Activated naive CD8-positive, alpha-beta T cell treated with anti-CD3 and anti-CD28 coated beads, Interleukin-2, amount 10 ng/mL, durations not matched to agents 7 days and 5 days (primary cell): ENCODE measurements around the gene SLC14A1. TPM values are rescaled to one million over a fixed set of nuclear protein-coding genes. Genes with fewer than 3 reads are reported as not detected.

Experiments
- total RNA-seq, 2 experiments: library from RNA; stranded (reverse); gene quantifications; one replicate each; pipeline ENCODE4 v1.2.3, GENCODE V29; 2021

The SLC14A1 gene
- total RNA-seq, 2 experiments from 2014 or later: 3.1 to 3.5 TPM

Other genes with a start within 250 kb of the SLC14A1 start
- gene SLC14A2, start 108.7 kb upstream of the SLC14A1 start, total RNA-seq: under 1 TPM; 0.11 TPM
- gene SIGLEC15, start 101.5 kb downstream of the SLC14A1 start, total RNA-seq: not detected
- gene EPG5, start 243.1 kb downstream of the SLC14A1 start, total RNA-seq: 10 to 100 TPM; 30.3 to 33.5 TPM